Stimulated activated naive CD8-positive, alpha-beta T cell treated with anti-CD3 and anti-CD28 coated beads, Interleukin-15, Interleukin-2, amounts not matched to agents 100 ng/mL and 50 ng/mL, for 24 hours (primary cell): ENCODE measurements around the gene ATF3.

Experiments used
- H3K27ac Mint-ChIP-seq: one replicate; pipeline ENCODE4 v1.8.0; 2021; ENCODE audit warnings: mild to moderate bottlenecking, mixed read lengths
- H3K27me3 Mint-ChIP-seq: one replicate; pipeline ENCODE4 v1.8.0; 2021; ENCODE audit warnings: mixed read lengths
- H3K36me3 Mint-ChIP-seq: one replicate; pipeline ENCODE4 v1.8.0; 2021; ENCODE audit warnings: low read depth, mixed read lengths
- H3K4me1 Mint-ChIP-seq: one replicate; pipeline ENCODE4 v1.8.0; 2021; ENCODE audit warnings: low read depth, mixed read lengths
- H3K4me3 Mint-ChIP-seq: one replicate; pipeline ENCODE4 v1.8.0; 2021; ENCODE audit warnings: mild to moderate bottlenecking, mixed read lengths
- H3K9me3 Mint-ChIP-seq: one replicate; pipeline ENCODE4 v1.8.0; 2021; ENCODE audit warnings: mixed read lengths

Gene ATF3

GRCh38 chr1:212608392-212608958 is at the start of gene ATF3:
Gene ATF3, plus strand, starts transcription at chr1:212608761. Its CDS starts 6,261 bp downstream, at chr1:212615022.
- H3K27me3 Mint-ChIP-seq = peaks cover 48% of the 10 kb centered on the region
- peak within 1 kb of the TSS; percentile 89 for H3K4me3 Mint-ChIP-seq
- H3K4me1 Mint-ChIP-seq = peaks cover 60% of the 10 kb centered on the region
- H3K27ac Mint-ChIP-seq = peak within 1 kb of the TSS; percentile 89
- peaks cover 16% of the 10 kb centered on the region for H3K36me3 Mint-ChIP-seq
- H3K9me3 Mint-ChIP-seq = no peaks in the 10 kb centered on the region

DNA sequence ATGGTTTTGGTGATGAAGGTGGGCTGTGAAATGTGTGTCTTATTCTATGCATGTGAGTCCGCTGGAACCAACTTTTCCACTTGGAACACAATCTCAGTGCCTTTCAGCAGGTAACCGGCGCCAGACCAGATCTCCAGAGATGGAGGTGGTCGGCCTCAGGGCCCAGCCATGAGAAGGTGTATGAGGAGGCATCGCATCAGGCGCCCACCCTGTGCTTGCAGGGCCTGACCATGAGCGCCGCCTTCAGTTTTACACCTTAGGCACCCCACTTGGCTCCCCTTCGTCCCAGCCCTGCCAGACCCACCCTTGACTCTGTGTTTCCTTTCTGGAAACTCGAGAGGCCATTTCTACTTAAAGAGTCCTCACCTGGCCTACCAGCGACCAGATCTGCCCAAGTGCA is 48.6 kb upstream of the ATF3 start:
- Mint-ChIP-seq H3K27ac (peak overlapping the region; percentile 93), H3K9me3 (no peaks in the 10 kb centered on the region), H3K27me3 (peaks cover 19% of the 10 kb centered on the region), H3K4me1 (peaks cover 13% of the 10 kb centered on the region), H3K4me3 (no peak overlapping the region), H3K36me3 (no peaks in the 10 kb centered on the region)

DNA sequence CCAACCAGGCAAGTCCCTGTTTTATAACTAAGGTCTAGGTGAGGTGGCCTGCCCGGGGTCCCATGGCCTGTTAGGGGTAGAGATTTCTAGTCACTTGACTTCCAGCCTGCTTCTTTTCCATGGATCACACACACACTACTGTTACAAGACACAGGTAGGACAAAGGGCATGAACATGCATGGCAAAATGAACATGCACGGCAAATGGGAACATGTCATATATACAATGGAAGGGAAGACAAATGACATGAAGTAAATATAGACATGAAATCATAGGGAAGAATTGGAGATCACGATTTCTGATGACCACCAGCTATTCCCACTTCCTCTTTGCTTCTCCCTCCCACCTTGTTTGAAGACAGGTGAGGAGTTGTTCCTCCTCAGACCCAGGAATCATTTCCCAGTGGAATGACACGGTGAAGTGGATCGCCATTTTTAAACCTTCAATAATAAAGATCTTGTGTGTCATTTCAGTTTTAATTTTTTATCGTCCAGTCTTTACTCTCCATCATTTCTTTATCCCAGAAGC is 47.6 kb upstream of the ATF3 start:
- Mint-ChIP-seq H3K4me3 (no peak overlapping the region), H3K27ac (peak overlapping the region; percentile 4), H3K36me3 (no peaks in the 10 kb centered on the region), H3K4me1 (peaks cover 23% of the 10 kb centered on the region), H3K27me3 (peaks cover 17% of the 10 kb centered on the region), H3K9me3 (no peaks in the 10 kb centered on the region)

DNA sequence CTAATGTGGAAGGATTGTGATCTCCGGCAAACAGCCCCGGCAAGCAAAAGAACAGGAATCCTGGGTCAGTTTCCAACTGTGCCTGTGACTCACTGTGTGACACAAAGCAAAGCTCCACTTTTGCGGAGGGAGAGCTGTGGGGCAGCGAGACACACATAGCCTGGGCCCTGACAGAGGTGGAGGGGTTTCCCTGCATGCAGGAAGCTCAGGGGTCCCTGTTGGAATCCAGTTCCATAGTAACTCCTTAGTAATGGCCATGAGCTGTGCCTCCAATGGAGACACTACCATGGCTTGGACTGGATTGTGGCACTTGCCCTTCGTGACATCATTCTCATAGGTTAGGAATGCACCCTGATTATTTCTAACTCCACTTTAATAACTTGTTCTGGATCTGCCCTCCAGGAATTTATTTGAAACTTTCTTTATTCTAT is 47.0 kb upstream of the ATF3 start:
- H3K4me3 Mint-ChIP-seq = no peak overlapping the region
- H3K4me1 Mint-ChIP-seq = peaks cover 29% of the 10 kb centered on the region
- no peaks in the 10 kb centered on the region for H3K9me3 Mint-ChIP-seq
- peaks cover 17% of the 10 kb centered on the region for H3K27me3 Mint-ChIP-seq
- H3K36me3 Mint-ChIP-seq = no peaks in the 10 kb centered on the region
- peak overlapping the region; percentile 4 for H3K27ac Mint-ChIP-seq

DNA sequence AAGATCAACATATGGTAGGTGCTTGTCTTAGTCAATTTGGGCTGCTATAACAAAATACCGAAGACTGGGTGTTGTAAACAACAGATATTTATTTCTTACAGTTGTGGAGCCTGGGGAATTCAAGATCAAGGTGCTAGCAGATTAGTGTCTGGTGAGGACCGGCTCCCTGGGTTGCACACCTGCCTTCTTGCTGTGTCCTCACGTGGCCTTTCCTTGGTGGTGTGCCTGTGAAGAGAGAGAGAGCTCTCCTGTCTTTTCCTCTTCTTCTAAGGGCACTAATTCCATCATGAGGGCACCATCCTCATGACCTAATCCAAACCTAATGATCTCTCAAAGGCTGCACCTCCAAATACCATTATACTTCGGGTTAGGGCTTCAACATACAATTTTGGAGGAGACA is 45.8 kb upstream of the ATF3 start:
- H3K4me3 Mint-ChIP-seq = no peak overlapping the region
- no peak overlapping the region for H3K27ac Mint-ChIP-seq
- H3K36me3 Mint-ChIP-seq = no peaks in the 10 kb centered on the region
- no peaks in the 10 kb centered on the region for H3K9me3 Mint-ChIP-seq
- peaks cover 41% of the 10 kb centered on the region for H3K4me1 Mint-ChIP-seq
- H3K27me3 Mint-ChIP-seq = peaks cover 8% of the 10 kb centered on the region

- Mint-ChIP-seq H3K27ac (peak overlapping the region; percentile 59), H3K9me3 (no peaks in the 10 kb centered on the region), H3K4me1 (peaks cover 42% of the 10 kb centered on the region), H3K4me3 (peak overlapping the region; percentile 56), H3K27me3 (peaks cover 12% of the 10 kb centered on the region), H3K36me3 (no peaks in the 10 kb centered on the region)
These were observed 43.5 kb upstream of the ATF3 start for GRCh38 chr1:212565079-212565478.

DNA sequence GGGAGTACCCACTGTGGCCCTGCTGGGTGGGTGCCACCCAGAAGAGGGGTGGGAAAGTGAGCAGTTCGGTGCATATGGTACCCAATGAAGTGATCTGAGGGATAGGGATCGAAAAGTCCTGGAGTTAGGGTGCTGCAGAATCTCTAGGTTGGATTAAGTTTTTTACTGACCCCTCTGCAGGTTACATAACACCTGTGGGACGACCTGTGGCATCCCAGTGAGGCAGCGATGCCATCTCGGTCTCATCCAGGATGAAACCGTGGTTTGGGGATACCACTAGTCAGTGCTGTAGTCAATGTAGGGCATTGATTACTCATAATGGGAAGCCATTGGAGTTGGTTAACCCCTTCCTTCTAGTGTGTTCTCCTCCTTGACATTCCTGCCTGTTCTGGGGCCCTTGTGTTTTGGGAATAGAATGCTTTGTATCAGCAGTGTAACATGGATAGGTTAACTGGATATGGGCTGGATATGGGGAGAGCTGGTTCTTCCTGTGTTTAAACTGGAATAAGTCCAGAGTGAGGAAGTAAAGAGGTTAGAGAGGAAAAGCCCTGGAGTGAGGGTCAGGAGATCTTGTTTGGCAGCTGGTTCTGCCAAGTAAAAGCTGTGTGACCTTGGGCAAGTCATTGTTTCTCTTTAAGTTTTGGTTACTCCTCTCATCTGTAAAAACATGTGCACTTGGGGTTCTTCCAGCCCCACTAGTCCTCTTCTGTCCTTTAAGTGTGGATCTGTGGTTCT is 42.8 kb upstream of the ATF3 start:
- H3K4me1 Mint-ChIP-seq = peaks cover 42% of the 10 kb centered on the region
- H3K27ac Mint-ChIP-seq = peak overlapping the region; percentile 93
- H3K4me3 Mint-ChIP-seq = peak overlapping the region; percentile 91
- peaks cover 12% of the 10 kb centered on the region for H3K27me3 Mint-ChIP-seq
- no peaks in the 10 kb centered on the region for H3K9me3 Mint-ChIP-seq
- H3K36me3 Mint-ChIP-seq = no peaks in the 10 kb centered on the region

- peaks cover 12% of the 10 kb centered on the region for H3K27me3 Mint-ChIP-seq
- H3K27ac Mint-ChIP-seq = peak overlapping the region; percentile 93
- peaks cover 42% of the 10 kb centered on the region for H3K4me1 Mint-ChIP-seq
- peak overlapping the region; percentile 91 for H3K4me3 Mint-ChIP-seq
- no peaks in the 10 kb centered on the region for H3K36me3 Mint-ChIP-seq
- no peaks in the 10 kb centered on the region for H3K9me3 Mint-ChIP-seq
These were observed 41.8 kb upstream of the ATF3 start for GRCh38 chr1:212566522-212567479.

GRCh38 chr1:212567638-212568037 is 40.9 kb upstream of the ATF3 start:
- no peak overlapping the region for H3K4me3 Mint-ChIP-seq

DNA sequence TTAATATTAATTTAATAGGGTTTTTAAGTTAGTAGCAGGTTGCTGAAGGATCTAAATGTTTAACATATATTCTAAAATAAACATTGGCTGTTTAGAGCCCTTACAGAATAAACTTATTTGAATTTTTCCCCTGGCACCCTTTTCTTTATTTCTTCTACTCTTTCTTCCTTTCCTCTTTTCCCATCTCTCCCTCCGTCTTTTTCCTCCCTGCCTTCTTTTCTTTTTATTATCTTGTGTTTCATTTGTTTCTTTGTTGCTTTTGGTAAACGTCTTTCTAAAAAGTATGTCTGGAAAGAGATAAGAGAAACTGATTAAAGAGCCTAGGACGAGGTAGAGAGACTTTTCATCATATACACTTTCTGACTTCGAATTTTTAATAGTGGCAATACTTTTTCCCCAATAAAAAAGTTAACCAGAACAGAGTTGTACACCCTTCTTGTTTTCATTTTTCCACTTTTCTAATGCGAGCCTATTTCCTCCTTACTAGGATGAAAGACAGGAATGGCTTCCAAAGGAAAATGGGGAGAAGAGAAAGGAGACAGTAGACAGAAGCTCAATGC is 39.5 kb upstream of the ATF3 start:
- H3K36me3 Mint-ChIP-seq = no peaks in the 10 kb centered on the region
- no peak overlapping the region for H3K4me3 Mint-ChIP-seq
- peaks cover 12% of the 10 kb centered on the region for H3K27me3 Mint-ChIP-seq
- no peak overlapping the region for H3K27ac Mint-ChIP-seq
- H3K9me3 Mint-ChIP-seq = no peaks in the 10 kb centered on the region
- peaks cover 42% of the 10 kb centered on the region for H3K4me1 Mint-ChIP-seq

More at GRCh38 chr1:212567638-212568037, 40.9 kb upstream of the ATF3 start:
- no peak overlapping the region for H3K27ac Mint-ChIP-seq
- no peaks in the 10 kb centered on the region for H3K36me3 Mint-ChIP-seq
- peaks cover 12% of the 10 kb centered on the region for H3K27me3 Mint-ChIP-seq
- H3K9me3 Mint-ChIP-seq = no peaks in the 10 kb centered on the region
- peaks cover 42% of the 10 kb centered on the region for H3K4me1 Mint-ChIP-seq

DNA sequence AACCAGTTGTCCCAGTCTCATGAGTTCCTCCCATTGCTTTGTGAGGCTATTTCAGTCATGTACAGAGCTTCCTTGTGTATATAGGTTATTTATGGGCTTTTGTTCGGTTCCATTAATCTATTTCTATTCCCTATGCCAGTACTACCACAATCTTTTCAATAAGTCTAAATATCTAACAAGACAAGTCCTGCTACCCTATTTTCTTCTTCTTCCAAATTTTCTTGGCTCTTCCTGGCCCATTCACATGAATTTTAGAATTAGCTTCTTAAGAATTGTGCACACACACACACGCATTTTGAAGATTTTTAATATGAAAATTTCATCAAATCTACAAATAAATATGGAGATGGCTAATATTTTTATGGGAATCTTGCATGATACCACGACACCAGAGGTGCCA is 33.8 kb upstream of the ATF3 start:
- Mint-ChIP-seq H3K4me1 (no peaks in the 10 kb centered on the region), H3K27ac (no peak overlapping the region), H3K36me3 (no peaks in the 10 kb centered on the region)

GRCh38 chr1:212575333-212575732 is 33.2 kb upstream of the ATF3 start:
- H3K4me3 Mint-ChIP-seq = no peak overlapping the region
- H3K36me3 Mint-ChIP-seq = no peaks in the 10 kb centered on the region
- H3K27me3 Mint-ChIP-seq = peaks cover 20% of the 10 kb centered on the region
- no peak overlapping the region for H3K27ac Mint-ChIP-seq
- no peaks in the 10 kb centered on the region for H3K9me3 Mint-ChIP-seq
- no peaks in the 10 kb centered on the region for H3K4me1 Mint-ChIP-seq

More for the DNA sequence above, 33.8 kb upstream of the ATF3 start:
- Mint-ChIP-seq H3K4me3 (no peak overlapping the region), H3K9me3 (no peaks in the 10 kb centered on the region), H3K27me3 (peaks cover 20% of the 10 kb centered on the region)

DNA sequence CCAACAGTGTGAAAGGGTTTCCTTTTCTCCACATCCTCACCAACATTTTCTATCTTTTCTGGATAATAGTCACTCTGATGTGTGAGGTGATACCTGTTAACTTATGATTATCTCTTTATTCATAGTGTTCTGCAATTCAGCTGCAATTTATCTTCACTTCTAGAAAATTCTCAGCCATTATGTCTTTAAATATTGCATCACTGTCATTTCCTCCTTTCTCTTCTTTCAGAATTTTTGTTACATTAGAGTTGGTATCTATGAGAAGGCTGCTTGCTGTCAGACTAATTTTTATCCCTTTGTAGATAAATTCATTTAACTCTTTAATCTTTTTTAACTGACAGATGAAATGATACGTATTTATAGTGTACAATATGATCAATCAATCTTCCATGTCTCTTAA is 30.5 kb upstream of the ATF3 start:
- Mint-ChIP-seq H3K9me3 (no peaks in the 10 kb centered on the region), H3K27me3 (peaks cover 20% of the 10 kb centered on the region), H3K27ac (no peak overlapping the region), H3K4me3 (no peak overlapping the region), H3K4me1 (no peaks in the 10 kb centered on the region), H3K36me3 (no peaks in the 10 kb centered on the region)

- Mint-ChIP-seq H3K36me3 (no peaks in the 10 kb centered on the region), H3K27ac (no peak overlapping the region), H3K4me1 (no peaks in the 10 kb centered on the region), H3K27me3 (peaks cover 17% of the 10 kb centered on the region), H3K9me3 (no peaks in the 10 kb centered on the region), H3K4me3 (no peak overlapping the region)
These were observed 27.5 kb upstream of the ATF3 start for GRCh38 chr1:212581034-212581433.
